HG02870 (cell line): Measurements from ENCODE around the gene PPP1R14B.

Experiments used
- ATAC-seq: cut with Tn5 transposase; IDR thresholded peaks from one replicate; pipeline ENCODE4 v1.9.1; 2021; ENCODE audit warnings: mild to moderate bottlenecking, moderate library complexity; ENCODE audit not compliant: unreplicated experiment

The PPP1R14B gene

GRCh38 chr11:64283092-64283491 is 36.3 kb upstream of the PPP1R14B start:
- ATAC-seq, result no peak

DNA sequence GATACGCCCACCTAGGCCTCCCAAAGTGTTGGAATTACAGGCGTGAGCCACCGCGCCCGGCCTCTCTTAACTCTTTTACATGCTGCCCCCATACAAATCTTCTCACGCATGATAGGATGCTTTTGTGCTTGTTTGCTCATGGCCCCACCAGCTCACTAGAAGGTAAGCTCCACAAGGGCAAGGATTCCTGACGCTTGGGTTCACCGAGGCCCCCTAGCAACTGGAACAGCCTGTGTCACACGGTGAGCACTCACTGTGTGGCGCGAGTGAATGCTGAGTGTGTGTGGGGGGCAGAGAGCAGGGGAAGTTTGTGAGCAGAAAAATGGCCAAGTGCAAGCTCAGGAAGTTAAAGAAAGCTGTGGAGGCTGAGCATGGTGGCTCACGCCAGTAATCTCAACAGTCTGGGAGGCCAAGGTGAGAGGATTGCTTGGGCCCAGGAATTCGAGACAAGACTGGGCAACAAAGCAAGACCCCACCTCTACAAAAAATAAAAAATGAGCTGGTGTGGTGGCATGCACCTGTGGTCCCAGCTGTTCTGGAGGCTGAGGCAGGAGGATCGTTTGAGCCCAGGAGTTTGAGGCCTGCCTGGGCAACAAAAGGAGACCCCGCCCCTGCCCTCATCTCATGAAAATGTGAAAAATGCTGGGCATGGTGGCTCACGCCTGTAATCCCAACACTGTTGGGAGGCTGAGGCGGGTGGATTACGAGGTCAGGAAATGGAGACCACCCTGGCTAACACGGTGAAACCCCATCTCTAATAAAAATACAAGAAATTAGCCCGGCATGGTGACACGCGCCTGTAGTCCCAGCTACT is 35.4 kb upstream of the PPP1R14B start:
- ATAC-seq, result no peak

DNA sequence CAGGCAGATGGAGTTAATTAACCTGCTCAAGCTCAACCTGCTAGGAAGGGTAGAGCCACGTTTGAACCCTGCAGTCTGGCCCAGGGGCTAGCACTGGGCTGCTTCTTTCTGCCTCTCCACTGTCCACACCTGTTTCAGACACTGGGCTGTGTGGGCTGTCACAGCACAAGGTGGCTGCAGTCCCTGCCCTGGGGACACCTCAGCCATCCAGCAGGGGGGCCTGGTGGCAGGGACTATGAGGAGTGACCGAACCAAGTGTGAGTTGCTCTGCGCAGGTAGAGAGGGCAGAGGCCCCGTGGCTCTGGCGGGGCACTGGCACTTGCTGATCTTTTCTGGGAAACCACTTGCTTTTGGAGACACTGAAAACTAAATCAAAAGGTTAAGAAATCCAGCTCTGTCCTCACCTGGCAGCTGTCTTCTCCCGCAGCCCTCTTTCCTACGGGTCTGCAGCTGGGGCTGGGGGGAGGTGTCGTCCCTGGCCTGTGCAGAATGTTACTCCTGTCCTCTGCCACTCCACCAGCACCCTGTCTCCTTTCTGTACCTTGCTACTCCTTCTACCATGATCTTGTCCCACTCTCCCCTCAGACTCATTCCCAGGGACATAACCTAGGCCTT is 31.9 kb upstream of the PPP1R14B start:
- ATAC-seq, result no peak

DNA sequence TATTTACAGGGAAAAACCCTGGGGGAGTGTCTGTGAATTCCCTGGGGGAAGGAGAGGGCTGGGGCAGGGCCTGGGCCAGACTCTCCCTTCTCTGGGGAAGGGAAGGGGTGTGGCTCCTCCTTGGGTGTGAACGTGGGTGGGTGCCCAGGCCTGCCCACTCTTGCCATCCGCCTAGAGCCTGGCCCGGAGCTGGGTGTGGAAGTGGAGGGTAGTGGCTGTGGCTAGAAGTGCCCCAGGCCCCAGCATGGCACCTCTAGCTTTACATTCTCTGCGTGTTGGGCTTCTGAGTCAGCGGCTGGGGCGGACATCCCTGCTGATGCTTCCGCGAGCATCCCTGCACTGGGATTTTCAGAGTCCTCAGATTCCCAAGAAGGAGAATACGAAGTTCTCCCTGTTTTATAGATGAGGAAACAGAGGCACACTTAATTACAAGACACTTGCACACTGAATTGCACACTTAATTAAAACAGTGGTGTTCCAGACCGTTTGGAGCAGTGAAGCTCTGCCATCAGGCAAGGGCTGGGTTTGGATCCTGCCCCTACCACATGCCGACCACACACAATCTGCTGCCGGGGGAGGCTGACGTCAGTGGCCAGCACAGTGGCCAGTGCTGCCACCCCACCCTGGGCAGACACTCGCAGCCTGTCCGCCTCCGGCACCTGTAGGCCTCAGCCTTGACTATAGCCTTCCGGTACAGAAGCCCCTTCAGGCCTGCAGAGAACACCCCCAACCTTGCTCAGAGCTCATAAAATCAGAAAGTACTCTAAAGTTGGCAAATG is 30.1 kb upstream of the PPP1R14B start:
- no peak for ATAC-seq

DNA sequence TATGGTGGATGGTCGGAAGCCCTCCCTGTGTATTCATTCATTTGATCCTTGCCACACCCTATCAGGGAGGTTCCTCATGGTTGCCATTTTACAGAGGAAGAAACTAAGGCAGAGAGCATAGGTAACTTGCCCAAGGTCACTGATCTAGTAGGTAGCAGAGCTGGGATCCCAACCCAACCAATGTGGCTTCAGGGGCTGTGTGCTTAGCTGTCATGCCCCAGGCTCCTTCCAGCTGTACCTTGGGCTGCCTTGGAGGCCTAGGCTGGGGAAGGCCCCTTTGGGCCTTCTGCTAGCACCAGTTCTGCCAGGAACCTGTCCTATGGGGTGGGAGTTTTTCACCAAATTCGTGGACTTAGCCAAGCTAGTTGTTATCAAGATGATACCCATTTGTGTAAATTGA is 29.1 kb upstream of the PPP1R14B start:
- no peak for ATAC-seq

- ATAC-seq, result no peak
These were observed 28.5 kb upstream of the PPP1R14B start for GRCh38 chr11:64275031-64275800.

DNA sequence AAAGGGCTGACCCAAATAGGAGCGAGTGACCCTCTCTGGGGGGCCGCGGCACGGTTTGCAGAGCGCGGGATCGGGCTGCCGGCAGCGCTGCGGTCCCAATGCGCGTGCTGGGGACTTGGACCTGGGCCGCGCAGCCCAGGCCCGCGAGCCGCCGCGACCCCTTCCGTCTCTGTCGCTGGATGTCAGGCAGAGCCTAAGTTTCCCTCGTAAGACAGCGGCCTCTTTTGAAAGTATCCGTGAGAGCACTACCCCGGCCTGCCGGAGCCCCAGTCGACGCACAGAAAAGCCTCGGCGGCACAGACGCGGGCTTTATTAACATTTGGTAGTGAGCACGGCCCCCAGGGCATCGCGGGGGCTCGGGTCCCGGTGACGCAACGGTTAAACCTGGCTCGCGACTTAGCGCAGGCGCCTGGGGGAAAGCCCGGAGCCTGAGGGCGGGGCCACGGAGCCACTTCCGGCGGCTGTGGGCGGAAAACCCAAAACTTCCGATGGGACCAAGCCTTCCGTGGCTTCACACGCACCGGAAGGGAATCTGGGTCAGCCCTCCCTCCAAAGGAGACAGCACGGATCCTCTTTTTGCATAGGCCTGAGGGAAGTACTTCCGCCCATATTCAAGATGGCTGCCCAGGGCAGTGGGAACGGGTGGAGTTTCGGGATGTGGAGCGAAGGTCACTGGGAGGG is 22.9 kb upstream of the PPP1R14B start:
- peak; percentile 65 for ATAC-seq

DNA sequence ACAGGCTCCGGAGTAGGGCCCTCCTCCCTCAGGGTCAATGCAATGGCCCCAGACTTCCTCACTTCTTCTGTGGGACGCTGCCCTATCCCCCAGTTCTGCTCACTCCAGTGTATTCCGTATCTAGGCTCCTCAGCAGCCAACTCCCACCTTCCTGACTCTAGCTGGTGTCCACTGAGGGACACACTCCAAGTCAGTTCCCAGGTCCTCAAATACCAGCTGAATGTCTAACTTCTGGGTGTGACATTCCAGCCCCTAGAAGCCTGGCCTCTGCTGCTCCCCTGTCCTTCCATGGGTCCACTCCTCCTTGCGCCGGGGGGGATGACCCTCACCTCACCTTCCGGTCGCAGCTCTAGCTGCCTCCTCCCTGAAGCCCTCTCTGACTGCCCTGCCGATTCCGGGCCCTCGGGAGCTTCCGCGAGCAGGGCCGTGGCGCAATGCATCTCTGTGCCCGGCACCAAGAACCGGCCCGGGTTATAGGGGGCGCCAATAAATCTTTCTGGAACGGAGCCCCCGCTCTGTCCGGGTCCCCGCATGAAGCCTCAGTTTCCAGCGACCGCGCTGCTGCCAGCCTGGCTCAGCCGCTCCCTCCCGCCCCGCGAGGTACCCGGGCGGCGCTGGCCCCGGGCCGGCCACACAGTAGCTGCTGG is 22.3 kb upstream of the PPP1R14B start:
- ATAC-seq, result no peak

DNA sequence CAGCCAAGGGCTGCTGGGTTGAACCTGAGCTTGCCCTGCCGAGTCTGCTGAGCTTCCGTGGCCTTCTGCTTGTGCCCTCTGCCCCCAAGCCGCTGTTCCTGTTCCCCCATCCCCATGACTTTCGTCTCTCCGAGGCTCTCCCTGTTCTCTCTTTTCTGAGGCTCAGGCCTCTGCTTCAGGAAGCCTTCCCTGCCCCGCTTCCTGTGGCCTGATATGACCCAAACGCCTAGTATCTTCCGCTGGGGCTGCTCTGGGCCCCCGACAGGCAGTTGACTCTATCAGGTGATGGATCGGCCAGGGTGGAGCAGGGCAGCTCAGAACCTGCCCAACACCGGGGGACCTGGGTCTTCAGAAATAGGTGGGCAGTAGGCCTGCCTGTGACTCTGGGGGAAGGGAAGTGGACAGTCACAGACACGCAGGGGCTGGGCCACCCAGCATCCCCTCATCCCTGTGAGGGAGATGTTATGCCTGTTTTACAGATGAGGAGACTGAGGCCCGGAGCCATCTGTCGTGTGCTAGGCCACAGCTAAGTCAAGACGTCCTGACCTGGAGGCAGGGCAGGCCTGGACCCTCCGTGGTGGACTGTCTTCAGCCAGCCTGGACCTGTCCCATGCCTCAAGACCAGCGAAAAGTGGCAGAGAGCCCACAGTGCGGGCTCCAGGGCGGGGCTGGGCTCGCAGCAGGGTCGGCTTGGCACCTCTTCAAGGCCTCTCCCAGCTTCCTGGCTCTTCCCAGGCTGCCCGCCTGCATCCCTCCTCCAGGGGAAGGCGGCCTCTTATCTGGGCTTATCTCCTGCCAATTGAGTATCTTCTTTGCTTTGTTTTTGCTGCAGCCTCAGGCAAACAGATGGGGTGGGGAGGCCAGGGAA is 21.5 kb upstream of the PPP1R14B start:
- no peak for ATAC-seq

DNA sequence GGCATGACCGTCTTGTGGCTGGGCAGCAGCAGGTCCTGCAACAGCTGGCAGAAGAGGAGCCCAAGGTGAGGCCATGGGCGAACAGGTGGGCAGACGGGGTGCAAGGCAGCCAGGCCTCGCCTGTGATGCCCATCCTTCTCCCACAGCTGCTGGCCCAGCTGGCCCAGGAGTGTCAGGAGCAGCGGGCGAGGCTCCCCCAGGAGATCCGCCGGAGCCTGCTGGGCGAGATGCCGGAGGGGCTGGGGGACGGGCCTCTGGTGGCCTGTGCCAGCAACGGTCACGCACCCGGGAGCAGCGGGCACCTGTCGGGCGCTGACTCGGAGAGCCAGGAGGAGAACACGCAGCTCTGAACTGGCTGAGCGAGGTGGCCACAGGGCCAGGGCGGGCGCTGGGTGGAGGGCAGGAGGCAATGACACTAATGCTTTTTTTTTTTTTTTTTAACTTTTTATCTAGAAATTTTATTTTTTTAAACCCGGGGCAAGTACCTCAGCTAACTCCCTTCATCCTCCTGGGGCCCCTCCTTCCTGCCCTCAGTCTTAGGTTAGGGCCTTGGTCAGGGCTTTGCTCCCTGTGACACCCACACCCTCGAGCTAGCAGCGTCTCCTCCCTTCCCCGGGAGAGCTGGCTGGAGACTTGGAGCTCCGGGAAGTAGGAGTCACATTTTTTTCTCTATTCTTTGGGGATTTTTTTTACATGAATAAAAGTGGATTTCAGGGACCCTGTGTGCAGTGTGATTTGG is 20.6 kb upstream of the PPP1R14B start:
- no peak for ATAC-seq

GRCh38 chr11:64266339-64266738 is 19.6 kb upstream of the PPP1R14B start:
- ATAC-seq, result no peak

DNA sequence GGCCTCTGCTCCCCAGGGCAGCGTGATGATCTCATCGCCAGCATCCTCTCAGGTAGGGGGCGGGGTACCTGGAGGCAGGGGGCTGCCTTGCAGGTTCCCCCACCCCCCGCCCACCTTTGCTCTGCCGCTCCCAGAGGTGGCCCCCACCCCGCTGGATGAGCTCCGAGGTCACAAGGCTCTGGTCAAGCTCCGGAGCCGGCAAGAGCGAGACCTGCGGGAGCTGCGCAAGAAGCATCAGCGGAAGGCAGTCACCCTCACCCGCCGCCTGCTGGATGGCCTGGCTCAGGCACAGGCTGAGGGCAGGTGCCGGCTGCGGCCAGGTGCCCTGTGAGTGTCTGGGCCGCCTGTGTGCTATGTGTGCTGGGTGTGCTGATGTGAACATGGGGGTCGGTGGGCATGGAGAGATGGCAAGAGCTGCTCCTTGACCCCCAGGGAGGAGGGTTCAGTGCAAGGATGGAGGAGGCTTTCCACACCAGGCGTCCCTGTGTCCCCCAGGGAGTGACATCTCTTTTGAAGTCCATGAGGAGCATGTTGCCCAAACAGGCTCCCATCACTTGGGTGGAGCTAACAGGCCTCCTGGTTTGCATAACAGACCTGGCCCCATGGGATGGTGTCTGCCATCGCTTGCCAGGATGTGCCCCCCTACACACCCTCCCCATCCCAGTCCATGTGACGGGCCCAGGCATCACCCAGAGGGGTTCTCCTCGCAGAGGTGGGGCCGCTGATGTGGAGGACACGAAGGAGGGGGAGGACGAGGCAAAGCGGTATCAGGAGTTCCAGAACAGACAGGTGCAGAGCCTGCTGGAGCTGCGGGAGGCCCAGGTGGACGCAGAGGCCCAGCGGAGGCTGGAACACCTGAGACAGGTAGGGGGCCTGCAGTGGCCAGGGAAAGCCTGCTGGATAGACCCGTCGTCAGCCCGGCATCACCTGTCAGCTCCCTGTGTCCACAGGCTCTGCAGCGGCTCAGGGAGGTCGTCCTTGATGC is 18.7 kb upstream of the PPP1R14B start:
- ATAC-seq, result no peak

GRCh38 chr11:64264371-64264852 is 17.7 kb upstream of the PPP1R14B start:
- no peak for ATAC-seq

- ATAC-seq, result no peak
These were observed 17.2 kb upstream of the PPP1R14B start for GRCh38 chr11:64263947-64264317.

DNA sequence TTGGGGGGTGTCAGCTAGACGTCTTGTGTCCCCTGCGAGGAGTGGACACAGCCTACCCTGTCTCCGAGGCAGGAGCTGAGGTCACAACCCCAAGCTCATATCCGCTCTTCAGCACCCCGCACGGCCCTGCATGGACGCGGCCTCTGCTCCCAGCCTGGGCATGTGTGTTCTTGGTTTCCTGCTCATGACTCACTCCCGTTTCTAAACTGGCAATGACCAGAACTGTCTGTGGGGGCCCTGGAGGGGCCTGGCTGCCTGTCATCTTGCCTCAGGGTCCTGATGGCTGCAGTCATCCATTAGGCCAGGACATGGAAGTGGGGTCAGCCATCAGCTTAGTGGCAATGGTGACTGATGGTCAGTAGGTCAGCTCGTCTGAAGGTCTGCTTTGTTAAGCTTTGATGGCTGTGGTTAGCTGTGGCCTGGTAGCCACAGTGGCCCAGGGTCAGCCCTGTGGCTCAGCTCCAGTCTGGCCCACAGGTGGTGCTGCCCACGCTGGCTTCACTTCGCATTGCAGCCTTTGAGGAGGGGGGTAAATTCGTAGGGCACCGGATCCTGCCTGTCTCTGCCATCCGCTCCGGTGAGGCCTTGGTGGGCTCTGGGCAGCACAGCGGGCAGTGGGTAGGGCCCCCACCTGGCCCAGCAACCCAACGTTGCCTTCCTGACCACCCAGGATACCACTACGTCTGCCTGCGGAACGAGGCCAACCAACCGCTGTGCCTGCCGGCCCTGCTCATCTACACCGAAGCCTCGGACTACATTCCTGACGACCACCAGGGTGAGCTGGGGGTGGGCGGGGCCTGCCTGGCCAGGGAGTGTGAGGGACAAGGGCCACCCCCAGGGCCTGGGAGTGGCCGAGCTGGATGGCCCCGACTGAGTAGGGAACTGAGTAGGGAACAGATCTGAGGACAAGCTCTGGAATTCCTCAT is 16.5 kb upstream of the PPP1R14B start:
- no peak for ATAC-seq
